K562 (cell line): ENCODE measurements around the gene INTS13.

ENCODE experiments used
- PHB ChIP-seq: fragments of 250-450 bp; sonication (Bioruptor Pico); IDR thresholded peaks from 2 replicates; pipeline ENCODE4 v1.5.0; 2021
- PRMT5 ChIP-seq: sonication (generic); formaldehyde crosslinking; IDR thresholded peaks from 2 replicates; pipeline ENCODE4 v1.5.0; 2020; ENCODE audit warnings: missing genetic modification reagents
- SMC3 ChIP-seq: conservative IDR thresholded peaks from 2 replicates; pipeline ENCODE4 v1.6.1; 2011; ENCODE audit warnings: low read depth, low read length, improper control_type of control experiment; ENCODE audit not compliant: insufficient read depth
- SP1 ChIP-seq: sonication (generic); formaldehyde crosslinking; IDR thresholded peaks from 2 replicates; pipeline ENCODE4 v1.8.1; 2022; ENCODE audit warnings: mild to moderate bottlenecking, missing genetic modification reagents
- ZBTB49 ChIP-seq: sonication (generic); formaldehyde crosslinking; IDR thresholded peaks from 2 replicates; pipeline ENCODE4 v1.8.0; 2022; ENCODE audit warnings: missing genetic modification reagents, mild to moderate bottlenecking, borderline replicate concordance
- ZBTB8A ChIP-seq: fragments of 450-650 bp; IDR thresholded peaks from 2 replicates; pipeline ENCODE4 v1.6.1; 2018; ENCODE audit warnings: mild to moderate bottlenecking, moderate library complexity; ENCODE audit not compliant: partially characterized antibody
- ZNF124 ChIP-seq: sonication (generic); formaldehyde crosslinking; IDR thresholded peaks from 2 replicates; pipeline ENCODE4 v1.8.1; 2022; ENCODE audit warnings: missing genetic modification reagents
- ZNF407 ChIP-seq: fragments of 450-650 bp; IDR thresholded peaks from 2 replicates; pipeline ENCODE4 v1.6.1; 2016; ENCODE audit warnings: low read depth
- TF ChIP-seq, protein P1 (sequence below), 3 experiments: IDR thresholded peaks in 2 of 3; conservative IDR thresholded peaks in 1 of 3; 2 replicates each; pipeline ENCODE4 v1.5.1; 2011 to 2012; ENCODE audit warnings: low read length in 3 of 3, mild to moderate bottlenecking in 3 of 3, control low read depth in 2 of 3, improper control_type of control experiment in 1 of 3, inconsistent platforms in 1 of 3, low read depth in 1 of 3, mixed read lengths in 1 of 3, moderate library complexity in 1 of 3; ENCODE audit not compliant: insufficient read depth in 2 of 3

GRCh38 chr12:26890784-26891183 lies 47.0 kb downstream of the INTS13 start:
- TF ChIP-seq SP1 (CRISPR knock-in tag), result no peak
- TF ChIP-seq PHB, result no peak
- no peak for TF ChIP-seq ZNF124
- no peak for TF ChIP-seq ZNF407
- TF ChIP-seq, protein P1, sequence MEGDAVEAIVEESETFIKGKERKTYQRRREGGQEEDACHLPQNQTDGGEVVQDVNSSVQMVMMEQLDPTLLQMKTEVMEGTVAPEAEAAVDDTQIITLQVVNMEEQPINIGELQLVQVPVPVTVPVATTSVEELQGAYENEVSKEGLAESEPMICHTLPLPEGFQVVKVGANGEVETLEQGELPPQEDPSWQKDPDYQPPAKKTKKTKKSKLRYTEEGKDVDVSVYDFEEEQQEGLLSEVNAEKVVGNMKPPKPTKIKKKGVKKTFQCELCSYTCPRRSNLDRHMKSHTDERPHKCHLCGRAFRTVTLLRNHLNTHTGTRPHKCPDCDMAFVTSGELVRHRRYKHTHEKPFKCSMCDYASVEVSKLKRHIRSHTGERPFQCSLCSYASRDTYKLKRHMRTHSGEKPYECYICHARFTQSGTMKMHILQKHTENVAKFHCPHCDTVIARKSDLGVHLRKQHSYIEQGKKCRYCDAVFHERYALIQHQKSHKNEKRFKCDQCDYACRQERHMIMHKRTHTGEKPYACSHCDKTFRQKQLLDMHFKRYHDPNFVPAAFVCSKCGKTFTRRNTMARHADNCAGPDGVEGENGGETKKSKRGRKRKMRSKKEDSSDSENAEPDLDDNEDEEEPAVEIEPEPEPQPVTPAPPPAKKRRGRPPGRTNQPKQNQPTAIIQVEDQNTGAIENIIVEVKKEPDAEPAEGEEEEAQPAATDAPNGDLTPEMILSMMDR (IDR thresholded peaks at IDR 0.05 in 2 of 3, conservative IDR thresholded peaks at IDR 0.05 in 1 of 3; ENCODE audit: insufficient read depth in 2 of 3, low read depth in 1 of 3, low read length in 3 of 3), result no peak
- TF ChIP-seq ZBTB8A, result no peak
- TF ChIP-seq PRMT5 (CRISPR knock-in tag), result no peak
- TF ChIP-seq ZBTB49 (CRISPR knock-in tag), result no peak
- no peak for TF ChIP-seq SMC3
